Effector memory CD8-positive, alpha-beta T cell (primary cell): Measurements from ENCODE around the gene LCN1.

Source experiments
- ATAC-seq: fragments of 150-1000 bp; cut with Tn5 transposase; replicated peaks from 2 replicates; pipeline ENCODE4 v1.10.0; 2021; ENCODE audit warnings: mild to moderate bottlenecking, moderate library complexity
- DNase-seq, 3 experiments: peaks; one replicate each; pipeline ENCODE4 v3.0.0; 2021
- H3K27ac Mint-ChIP-seq, 2 donors: one replicate each; pipeline ENCODE4 v1.8.0; 2022; ENCODE audit warnings: mild to moderate bottlenecking in 2 of 2, mixed read lengths in 2 of 2, moderate library complexity in 2 of 2
- H3K27me3 Mint-ChIP-seq, 2 donors: one replicate each; pipeline ENCODE4 v1.8.0; 2022; ENCODE audit warnings: mixed read lengths in 2 of 2
- H3K36me3 Mint-ChIP-seq: one replicate; pipeline ENCODE4 v1.8.0; 2022; ENCODE audit warnings: mild to moderate bottlenecking, moderate library complexity, mixed read lengths; ENCODE audit not compliant: insufficient read depth
- H3K4me1 Mint-ChIP-seq, 2 donors: one replicate each; pipeline ENCODE4 v1.8.0; 2022; ENCODE audit warnings: low read depth in 2 of 2, mixed read lengths in 2 of 2
- H3K4me3 Mint-ChIP-seq, 2 donors: one replicate each; pipeline ENCODE4 v1.8.0; 2022; ENCODE audit warnings: mild to moderate bottlenecking in 2 of 2, mixed read lengths in 2 of 2, moderate library complexity in 2 of 2
- H3K9me3 Mint-ChIP-seq, 2 donors: one replicate each; pipeline ENCODE4 v1.8.0; 2022; ENCODE audit warnings: mixed read lengths in 2 of 2

Gene LCN1

GRCh38 chr9:135562235-135562745 is 41.0 kb downstream of the LCN1 start:
- Mint-ChIP-seq H3K4me1 (no peaks in the 10 kb centered on the region), H3K36me3 (peaks cover 4% of the 10 kb centered on the region), H3K27ac (no peak overlapping the region), H3K9me3 (no peaks in the 10 kb centered on the region), H3K27me3 (peaks cover 58 to 77% of the 10 kb centered on the region in 2 donors), H3K4me3 (no peak overlapping the region)
- DNase-seq: no peak
- no peak for ATAC-seq

GRCh38 chr9:135563039-135563476 is 41.8 kb downstream of the LCN1 start:
- H3K36me3 Mint-ChIP-seq: peaks cover 4% of the 10 kb centered on the region
- DNase-seq: no peak
- no peak overlapping the region for H3K27ac Mint-ChIP-seq
- peaks cover 57 to 78% of the 10 kb centered on the region in 2 donors for H3K27me3 Mint-ChIP-seq
- no peak overlapping the region for H3K4me3 Mint-ChIP-seq
- no peak for ATAC-seq
- no peaks in the 10 kb centered on the region for H3K4me1 Mint-ChIP-seq
- no peaks in the 10 kb centered on the region for H3K9me3 Mint-ChIP-seq

- Mint-ChIP-seq H3K4me3 (no peak overlapping the region), H3K27me3 (peaks cover 51 to 77% of the 10 kb centered on the region in 2 donors), H3K9me3 (peaks cover 0 to 1% of the 10 kb centered on the region in 2 donors), H3K36me3 (peaks cover 4% of the 10 kb centered on the region), H3K4me1 (no peaks in the 10 kb centered on the region), H3K27ac (no peak overlapping the region)
- no peak for ATAC-seq
- DNase-seq: no peak
These were observed 42.6 kb downstream of the LCN1 start for GRCh38 chr9:135563858-135564257.

- no peak for ATAC-seq
- no peaks in the 10 kb centered on the region for H3K4me1 Mint-ChIP-seq
- H3K9me3 Mint-ChIP-seq: peaks cover 4 to 7% of the 10 kb centered on the region in 2 donors
- H3K27me3 Mint-ChIP-seq: peaks cover 44 to 63% of the 10 kb centered on the region in 2 donors
- H3K27ac Mint-ChIP-seq: no peak overlapping the region
- no peak overlapping the region for H3K4me3 Mint-ChIP-seq
- DNase-seq: no peak
- H3K36me3 Mint-ChIP-seq: peaks cover 4% of the 10 kb centered on the region
These were observed 43.9 kb downstream of the LCN1 start for GRCh38 chr9:135565141-135565628.

GRCh38 chr9:135565636-135566035 is 44.4 kb downstream of the LCN1 start:
- no peak for DNase-seq
- no peak for ATAC-seq
- no peak overlapping the region for H3K4me3 Mint-ChIP-seq
- H3K36me3 Mint-ChIP-seq: peaks cover 4% of the 10 kb centered on the region
- H3K9me3 Mint-ChIP-seq: peaks cover 4 to 7% of the 10 kb centered on the region in 2 donors
- H3K4me1 Mint-ChIP-seq: no peaks in the 10 kb centered on the region
- no peak overlapping the region for H3K27ac Mint-ChIP-seq
- peaks cover 42 to 59% of the 10 kb centered on the region in 2 donors for H3K27me3 Mint-ChIP-seq

GRCh38 chr9:135566552-135566951 is 45.3 kb downstream of the LCN1 start:
- H3K4me3 Mint-ChIP-seq: no peak overlapping the region
- no peak for DNase-seq
- ATAC-seq: no peak

GRCh38 chr9:135567311-135567710 is 46.1 kb downstream of the LCN1 start:
- H3K4me1 Mint-ChIP-seq: no peaks in the 10 kb centered on the region
- peaks cover 37 to 51% of the 10 kb centered on the region in 2 donors for H3K27me3 Mint-ChIP-seq
- no peak for ATAC-seq
- H3K36me3 Mint-ChIP-seq: peaks cover 4% of the 10 kb centered on the region
- H3K9me3 Mint-ChIP-seq: peaks cover 4 to 7% of the 10 kb centered on the region in 2 donors
- H3K4me3 Mint-ChIP-seq: no peak overlapping the region
- no peak overlapping the region for H3K27ac Mint-ChIP-seq
- DNase-seq: no peak

More at GRCh38 chr9:135566552-135566951, 45.3 kb downstream of the LCN1 start:
- Mint-ChIP-seq H3K27ac (no peak overlapping the region), H3K36me3 (peaks cover 4% of the 10 kb centered on the region), H3K4me1 (no peaks in the 10 kb centered on the region), H3K27me3 (peaks cover 37 to 53% of the 10 kb centered on the region in 2 donors), H3K9me3 (peaks cover 4 to 7% of the 10 kb centered on the region in 2 donors)

- no peak overlapping the region for H3K4me3 Mint-ChIP-seq
- no peaks in the 10 kb centered on the region for H3K4me1 Mint-ChIP-seq
- ATAC-seq (no peak), DNase-seq (no peak)
- H3K27me3 Mint-ChIP-seq: peaks cover 30 to 44% of the 10 kb centered on the region in 2 donors
- peaks cover 4% of the 10 kb centered on the region for H3K36me3 Mint-ChIP-seq
- peaks cover 4 to 7% of the 10 kb centered on the region in 2 donors for H3K9me3 Mint-ChIP-seq
- no peak overlapping the region for H3K27ac Mint-ChIP-seq
These were observed 46.8 kb downstream of the LCN1 start for GRCh38 chr9:135568026-135568425.

- ATAC-seq (no peak), DNase-seq (no peak)
- Mint-ChIP-seq H3K9me3 (peaks cover 4 to 7% of the 10 kb centered on the region in 2 donors), H3K27me3 (peaks cover 18 to 19% of the 10 kb centered on the region in 2 donors), H3K4me1 (no peaks in the 10 kb centered on the region), H3K27ac (no peak overlapping the region), H3K4me3 (no peak overlapping the region), H3K36me3 (no peaks in the 10 kb centered on the region)
These were observed 49.2 kb downstream of the LCN1 start for GRCh38 chr9:135570456-135570855.

- no peak for ATAC-seq
- Mint-ChIP-seq H3K4me3 (no peak overlapping the region), H3K27ac (no peak overlapping the region), H3K9me3 (peaks cover 4 to 7% of the 10 kb centered on the region in 2 donors), H3K4me1 (no peaks in the 10 kb centered on the region), H3K36me3 (no peaks in the 10 kb centered on the region), H3K27me3 (peaks cover 2 to 6% of the 10 kb centered on the region in 2 donors)
- no peak for DNase-seq
These were observed 51.0 kb downstream of the LCN1 start for GRCh38 chr9:135572233-135572632.

- H3K9me3 Mint-ChIP-seq: peaks cover 4 to 7% of the 10 kb centered on the region in 2 donors
- no peaks in the 10 kb centered on the region for H3K4me1 Mint-ChIP-seq
- DNase-seq: no peak
- no peaks in the 10 kb centered on the region for H3K36me3 Mint-ChIP-seq
- H3K4me3 Mint-ChIP-seq: no peak overlapping the region
- H3K27me3 Mint-ChIP-seq: peaks cover 0 to 5% of the 10 kb centered on the region in 2 donors
- ATAC-seq: no peak
- no peak overlapping the region for H3K27ac Mint-ChIP-seq
These were observed 51.9 kb downstream of the LCN1 start for GRCh38 chr9:135573124-135573523.

- DNase-seq (no peak), ATAC-seq (no peak)
- H3K9me3 Mint-ChIP-seq: peaks cover 0 to under 1% of the 10 kb centered on the region in 2 donors
- H3K4me3 Mint-ChIP-seq: no peak overlapping the region
- no peak overlapping the region for H3K27ac Mint-ChIP-seq
- peaks cover 0 to 5% of the 10 kb centered on the region in 2 donors for H3K27me3 Mint-ChIP-seq
- no peaks in the 10 kb centered on the region for H3K4me1 Mint-ChIP-seq
- H3K36me3 Mint-ChIP-seq: no peaks in the 10 kb centered on the region
These were observed 53.1 kb downstream of the LCN1 start for GRCh38 chr9:135574331-135574730.

GRCh38 chr9:135574943-135575342 is 53.7 kb downstream of the LCN1 start:
- H3K9me3 Mint-ChIP-seq: no peaks in the 10 kb centered on the region

More at GRCh38 chr9:135574943-135575342, 53.7 kb downstream of the LCN1 start:
- Mint-ChIP-seq H3K27ac (no peak overlapping the region), H3K27me3 (peaks cover 0 to 5% of the 10 kb centered on the region in 2 donors), H3K4me3 (no peak overlapping the region), H3K4me1 (no peaks in the 10 kb centered on the region), H3K36me3 (no peaks in the 10 kb centered on the region)
- DNase-seq (no peak), ATAC-seq (no peak)
